Activated CD4-positive, CD25-positive, alpha-beta regulatory T cell treated with anti-CD3 and anti-CD28 coated beads, Interleukin-2, amount 50 U/mL, for 24 hours (primary cell): ENCODE data around the gene HS1BP3.

Experiments used
- ATAC-seq, 2 donors: fragments of 150-1000 bp; cut with Tn5 transposase; one replicate each; pipeline ENCODE4 v1.10.0; 2021; ENCODE audit warnings: mild to moderate bottlenecking in 1 of 2, moderate library complexity in 1 of 2

The HS1BP3 gene

GRCh38 chr2:20567926-20568179, 83.0 kb downstream of the HS1BP3 start:
- no peak for ATAC-seq
